Tibial artery (tissue), 4 donors: Measurements from ENCODE around the gene NDFIP1.

ENCODE experiments used
- DNase-seq, 2 donors: peaks; one replicate each; pipeline ENCODE4 v3.0.0-alpha.2; 2019
- H3K27ac ChIP-seq, 2 donors: fragments of 200-600 bp; sonication (generic) in 1 of 2; 1 replicate in 1 of 2; 2 replicates in 1 of 2; pipeline ENCODE4 v1.5.1; 2018 to 2019; ENCODE audit warnings: mild to moderate bottlenecking in 1 of 2
- H3K27me3 ChIP-seq, 2 donors: fragments of 200-600 bp; sonication (generic) in 1 of 2; one replicate each; pipeline versions ENCODE4 v1.5.1 to v1.6.0; 2016 to 2019
- H3K36me3 ChIP-seq, 3 donors: fragments of 200-600 bp; sonication (generic) in 2 of 3; one replicate each; pipeline ENCODE4 v1.5.1; 2016 to 2019; ENCODE audit warnings: mild to moderate bottlenecking in 2 of 3
- H3K4me1 ChIP-seq, 4 donors: fragments of 200-600 bp; sonication (generic) in 2 of 4; 1 replicate in 3 of 4; 2 replicates in 1 of 4; pipeline ENCODE4 v1.5.1; 2016 to 2019
- H3K4me3 ChIP-seq, 2 donors: fragments of 200-600 bp; sonication (generic) in 1 of 2; 1 replicate in 1 of 2; 2 replicates in 1 of 2; pipeline ENCODE4 v1.5.1; 2018 to 2019; ENCODE audit warnings: mild to moderate bottlenecking in 2 of 2
- H3K9me3 ChIP-seq, 3 donors: fragments of 200-600 bp; sonication (generic) in 1 of 3; one replicate each; pipeline ENCODE4 v1.5.1; 2016 to 2019
- intact Hi-C: fragments of 100-400 bp; cut with DNase I; formaldehyde crosslinking; loops from one replicate; pipeline ENCODE4 v1.15.0; 2023; ENCODE audit warnings: low total_unique reads
- TF ChIP-seq, protein P1 (sequence below), 2 experiments: fragments of 200-600 bp in 1 of 2; fragments of 450-650 bp in 1 of 2; IDR thresholded peaks; one replicate each; pipeline ENCODE4 v1.5.1; 2017 to 2019; ENCODE audit warnings: antibody characterized with exemption in 2 of 2, mild to moderate bottlenecking in 1 of 2, moderate library complexity in 1 of 2

Gene NDFIP1

DNA sequence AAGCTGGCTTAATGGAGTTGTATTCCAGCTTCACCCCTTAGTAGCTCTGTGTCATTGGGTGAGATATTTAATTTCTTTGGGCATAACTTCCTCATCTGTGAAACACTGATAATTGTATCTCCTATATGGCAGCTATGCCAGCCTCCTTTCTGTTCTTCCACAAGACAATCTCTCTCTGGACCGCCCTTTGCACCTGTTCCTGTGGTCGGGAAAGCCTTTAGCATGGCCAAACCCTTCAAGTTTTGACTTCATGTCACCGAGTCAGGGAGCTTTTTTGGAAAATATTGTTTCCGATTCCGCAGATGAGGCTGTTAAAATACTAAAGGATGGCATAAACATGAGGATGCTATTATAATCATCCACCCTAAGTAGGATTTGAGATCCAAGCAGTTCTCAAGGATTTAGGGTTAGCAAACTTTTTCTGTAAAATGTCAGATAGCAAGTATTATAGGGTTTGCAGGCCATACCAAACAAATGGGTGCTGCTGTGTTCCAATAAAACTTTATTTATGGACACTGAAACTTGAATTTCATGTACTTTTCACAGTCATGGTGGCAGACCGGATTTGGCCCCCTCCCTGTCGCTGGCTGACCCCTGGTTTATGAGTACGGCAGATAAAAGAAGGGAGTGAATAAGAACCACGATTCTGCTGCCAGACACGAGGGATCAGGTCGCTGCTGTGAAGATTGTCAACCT lies 695 bp upstream of the NDFIP1 start:
- H3K27me3 ChIP-seq = no peaks in the 10 kb centered on the region
- H3K4me3 ChIP-seq = peak overlapping the region; percentile 87 to 89
- DNase-seq = no peak
- no peaks in the 10 kb centered on the region for H3K9me3 ChIP-seq
- H3K36me3 ChIP-seq = no peaks in the 10 kb centered on the region
- TF ChIP-seq, protein P1, sequence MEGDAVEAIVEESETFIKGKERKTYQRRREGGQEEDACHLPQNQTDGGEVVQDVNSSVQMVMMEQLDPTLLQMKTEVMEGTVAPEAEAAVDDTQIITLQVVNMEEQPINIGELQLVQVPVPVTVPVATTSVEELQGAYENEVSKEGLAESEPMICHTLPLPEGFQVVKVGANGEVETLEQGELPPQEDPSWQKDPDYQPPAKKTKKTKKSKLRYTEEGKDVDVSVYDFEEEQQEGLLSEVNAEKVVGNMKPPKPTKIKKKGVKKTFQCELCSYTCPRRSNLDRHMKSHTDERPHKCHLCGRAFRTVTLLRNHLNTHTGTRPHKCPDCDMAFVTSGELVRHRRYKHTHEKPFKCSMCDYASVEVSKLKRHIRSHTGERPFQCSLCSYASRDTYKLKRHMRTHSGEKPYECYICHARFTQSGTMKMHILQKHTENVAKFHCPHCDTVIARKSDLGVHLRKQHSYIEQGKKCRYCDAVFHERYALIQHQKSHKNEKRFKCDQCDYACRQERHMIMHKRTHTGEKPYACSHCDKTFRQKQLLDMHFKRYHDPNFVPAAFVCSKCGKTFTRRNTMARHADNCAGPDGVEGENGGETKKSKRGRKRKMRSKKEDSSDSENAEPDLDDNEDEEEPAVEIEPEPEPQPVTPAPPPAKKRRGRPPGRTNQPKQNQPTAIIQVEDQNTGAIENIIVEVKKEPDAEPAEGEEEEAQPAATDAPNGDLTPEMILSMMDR (IDR thresholded peaks at IDR 0.05) = no peak
- intact Hi-C loops = loop anchor here (5.0 kb wide), 1 partner anchor 46 kb away; no protein-coding TSS in a partner anchor
- H3K27ac ChIP-seq = peak overlapping the region; percentile 99
- peaks cover 0 to 64% (median 32%) of the 10 kb centered on the region in 4 donors for H3K4me1 ChIP-seq

DNA sequence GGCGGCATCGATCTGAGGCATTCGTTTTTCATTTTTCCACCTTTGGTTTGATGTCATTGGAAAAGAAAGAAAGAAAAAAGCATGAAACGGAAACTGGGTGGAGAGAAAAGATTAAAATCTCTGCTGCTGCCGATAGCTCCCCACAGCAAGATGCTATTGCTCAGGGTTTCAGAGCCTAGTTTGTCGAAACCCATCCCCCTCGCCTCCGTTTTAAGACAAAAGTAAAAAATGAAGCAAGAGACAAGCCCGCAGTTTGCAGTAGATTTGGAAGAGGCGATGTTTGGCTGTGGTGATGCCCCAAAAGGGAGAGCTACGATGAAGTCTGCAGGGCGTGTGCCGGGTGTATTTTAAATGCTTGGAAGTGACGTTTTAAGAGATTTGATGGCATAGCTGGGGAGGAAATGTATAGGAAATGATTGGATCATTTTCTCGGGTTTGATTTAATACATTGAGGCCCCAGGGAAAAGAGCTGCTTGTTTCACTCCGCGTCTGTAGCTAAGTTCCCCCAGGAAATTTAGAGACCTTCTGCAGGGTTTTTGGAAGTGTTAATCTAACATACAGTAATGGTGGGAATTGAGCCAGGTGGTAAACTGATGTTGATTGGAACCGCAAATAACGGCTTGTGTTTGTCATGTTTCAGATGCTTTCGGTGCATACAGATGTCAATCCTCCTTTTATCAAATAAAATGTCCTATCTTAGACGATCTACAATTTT lies 909 bp downstream of the NDFIP1 start:
- no peaks in the 10 kb centered on the region for H3K27me3 ChIP-seq
- intact Hi-C loops = loop anchor here (5.0 kb wide), 1 partner anchor 47 kb away; no protein-coding TSS in a partner anchor
- peak in 1 of 2 donors; percentile 25 for DNase-seq

DNA sequence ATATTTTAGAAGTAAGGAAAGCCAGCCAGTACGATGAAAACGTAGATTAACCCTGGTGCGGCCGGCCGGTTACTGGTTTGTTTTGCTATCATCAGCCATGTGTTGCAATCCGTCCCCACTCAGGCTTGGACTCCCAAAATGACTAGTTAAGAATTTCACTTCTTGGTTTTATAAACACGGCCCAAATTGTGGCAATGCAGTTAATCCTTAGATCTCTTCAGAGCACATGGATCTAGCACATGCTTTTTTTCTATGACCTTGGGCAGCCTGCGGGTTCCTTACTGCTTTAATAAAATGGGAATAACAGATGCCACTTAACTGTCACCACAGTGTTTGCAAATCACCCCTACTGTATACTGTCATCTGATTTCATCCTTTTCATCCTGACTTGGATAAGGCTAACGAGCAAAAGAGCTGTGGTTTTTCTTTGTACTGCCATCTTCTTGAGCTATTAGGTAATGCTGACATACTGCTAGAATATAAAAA lies 1.5 kb downstream of the NDFIP1 start:
- TF ChIP-seq, protein P1 (IDR thresholded peaks at IDR 0.05) = no peak
- Histone ChIP-seq H3K27ac (peak overlapping the region; percentile 99), H3K4me1 (peaks cover 0 to 84% (median 40%) of the 10 kb centered on the region in 4 donors), H3K9me3 (no peaks in the 10 kb centered on the region), H3K36me3 (no peaks in the 10 kb centered on the region), H3K4me3 (peak overlapping the region; percentile 87 to 89), H3K27me3 (no peaks in the 10 kb centered on the region)
- intact Hi-C loops = no loop called here
- DNase-seq = peak in 1 of 2 donors; percentile 54

More for the DNA sequence above, 909 bp downstream of the NDFIP1 start:
- peaks cover 0 to 80% (median 37%) of the 10 kb centered on the region in 4 donors for H3K4me1 ChIP-seq
- TF ChIP-seq, protein P1 (IDR thresholded peaks at IDR 0.05) = no peak
- H3K36me3 ChIP-seq = no peaks in the 10 kb centered on the region
- no peaks in the 10 kb centered on the region for H3K9me3 ChIP-seq
- peak overlapping the region; percentile 87 to 89 for H3K4me3 ChIP-seq
- H3K27ac ChIP-seq = peak overlapping the region; percentile 99

DNA sequence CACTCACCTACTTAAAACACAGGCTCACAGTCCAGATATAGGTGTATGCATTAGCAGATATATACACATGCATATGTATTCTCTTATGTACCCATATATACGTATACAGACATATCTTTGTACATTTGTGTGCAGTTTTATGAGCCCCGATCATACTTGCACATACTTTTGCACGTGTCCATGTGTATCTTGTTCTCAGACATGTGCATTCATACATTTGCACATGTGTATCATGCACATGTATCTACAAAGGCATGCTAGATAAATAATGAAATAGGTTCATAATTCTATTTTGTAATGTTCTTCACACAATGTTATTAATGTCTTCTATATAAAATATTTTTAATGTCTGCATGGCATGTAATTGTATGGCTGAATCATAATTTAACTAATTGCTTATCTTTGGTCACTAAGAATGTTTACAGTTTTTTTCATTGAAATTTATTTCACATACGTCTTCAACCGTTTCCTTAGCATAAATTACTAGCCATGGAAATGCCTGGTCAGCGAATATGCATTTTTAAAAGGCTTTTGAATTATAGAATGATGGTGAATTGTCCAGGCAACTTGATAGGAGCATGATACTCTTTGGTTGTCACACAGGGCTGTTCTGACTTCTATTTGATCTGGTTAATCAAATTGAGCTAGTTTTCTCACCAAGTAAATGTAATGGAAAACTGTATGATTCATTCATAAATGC lies 2.6 kb downstream of the NDFIP1 start:
- intact Hi-C loops = no loop called here
- H3K27ac ChIP-seq = peak overlapping the region; percentile 99

DNA sequence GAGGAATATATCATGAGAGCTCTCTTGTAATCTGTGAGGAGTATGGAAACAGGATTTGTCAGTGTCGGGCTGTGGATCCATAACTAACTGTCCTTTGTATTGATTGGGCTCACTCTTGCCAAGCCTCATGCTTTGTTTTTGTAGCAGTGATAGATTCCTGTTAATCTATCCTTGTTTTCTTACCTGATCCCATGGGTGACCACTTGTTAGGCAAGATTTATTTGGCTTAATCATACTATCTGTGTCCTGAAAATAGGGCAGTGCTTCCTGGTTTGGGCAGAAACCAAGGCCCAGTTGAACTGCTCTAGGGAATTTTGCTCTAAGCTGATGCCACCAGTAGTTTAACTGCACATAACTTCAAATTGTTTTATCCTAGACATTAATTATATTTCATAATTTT lies 6.1 kb downstream of the NDFIP1 start:
- TF ChIP-seq, protein P1 (IDR thresholded peaks at IDR 0.05) = no peak
- intact Hi-C loops = no loop called here
- Histone ChIP-seq H3K4me3 (no peak overlapping the region), H3K9me3 (no peaks in the 10 kb centered on the region), H3K27ac (peak overlapping the region; percentile 45 to 51), H3K27me3 (no peaks in the 10 kb centered on the region), H3K4me1 (peaks cover 0 to 97% (median 59%) of the 10 kb centered on the region in 4 donors), H3K36me3 (no peaks in the 10 kb centered on the region)
- DNase-seq = no peak

More for the DNA sequence above, 2.6 kb downstream of the NDFIP1 start:
- TF ChIP-seq, protein P1 (IDR thresholded peaks at IDR 0.05) = no peak
- Histone ChIP-seq H3K36me3 (no peaks in the 10 kb centered on the region), H3K4me1 (peaks cover 0 to 84% (median 45%) of the 10 kb centered on the region in 4 donors), H3K9me3 (no peaks in the 10 kb centered on the region), H3K4me3 (peak overlapping the region; percentile 2 to 87), H3K27me3 (no peaks in the 10 kb centered on the region)
- no peak for DNase-seq
